ENCODE data around the gene ITPR3.

ITPR3 gene

GRCh38 chr6:33725222-33725621 lies 104.1 kb downstream of the ITPR3 start:
- no peaks in the 10 kb centered on the region for H3K9me3 ChIP-seq (replicated peaks in 1 of 11)
- TF ChIP-seq Cebpa-rat (IDR thresholded peaks at IDR 0.05), result no peak
- H3K4me2 ChIP-seq, result peak overlapping the region in 5 of 11 experiments; percentile 79 to 91 (median 90); a peak in 10 of 22 replicates
- peaks cover 16 to 68% (median 58%) of the 10 kb centered on the region in 10 experiments for H3K4me1 ChIP-seq
- H3K27ac ChIP-seq, result no peak overlapping the region
- H3K4me3 ChIP-seq, result no peak overlapping the region
- no peaks in the 10 kb centered on the region for H3K36me3 ChIP-seq
- no peaks in the 10 kb centered on the region for H4K20me1 ChIP-seq
- no peaks in the 10 kb centered on the region for H3K27me3 ChIP-seq
- H3K9ac ChIP-seq, result no peak overlapping the region

GRCh38 chr6:33725891-33726673 lies 105.0 kb downstream of the ITPR3 start:
- H3K9me3 ChIP-seq (replicated peaks in 1 of 11), result no peaks in the 10 kb centered on the region
- no peaks in the 10 kb centered on the region for H4K20me1 ChIP-seq
- H3K9ac ChIP-seq, result 0 out of 22 replicates have a peak overlapping the region, but pooled peaks of 1 of the 11 experiments have one; percentile 29
- H3K36me3 ChIP-seq, result no peaks in the 10 kb centered on the region
- H3K4me1 ChIP-seq, result peaks cover 15 to 72% (median 61%) of the 10 kb centered on the region in 10 experiments
- no peak overlapping the region for H3K27ac ChIP-seq
- no peaks in the 10 kb centered on the region for H3K27me3 ChIP-seq
- H3K4me2 ChIP-seq, result peak overlapping the region; percentile 4 to 91 (median 79); a peak in 19 of 22 replicates
- TF ChIP-seq Cebpa-rat (IDR thresholded peaks at IDR 0.05), result no peak
- no peak overlapping the region for H3K4me3 ChIP-seq

GRCh38 chr6:33726696-33727095 lies 105.6 kb downstream of the ITPR3 start:
- Histone ChIP-seq H4K20me1 (no peaks in the 10 kb centered on the region), H3K36me3 (no peaks in the 10 kb centered on the region), H3K4me2 (peak overlapping the region; percentile 16 to 91 (median 79); a peak in 18 of 22 replicates), H3K27ac (peak overlapping the region in 1 of 11 experiments; percentile 8; a peak in 1 of 22 replicates), H3K4me1 (peaks cover 13 to 78% (median 64%) of the 10 kb centered on the region in 10 experiments), H3K9me3 (replicated peaks in 1 of 11) (no peaks in the 10 kb centered on the region), H3K9ac (peak overlapping the region in 3 of 11 experiments; percentile 15 to 29 (median 25); a peak in 2 of 22 replicates), H3K27me3 (no peaks in the 10 kb centered on the region), H3K4me3 (no peak overlapping the region)
- TF ChIP-seq Cebpa-rat (IDR thresholded peaks at IDR 0.05), result no peak

- Histone ChIP-seq H3K4me2 (peak overlapping the region; percentile 16 to 91 (median 79); a peak in 20 of 22 replicates), H3K27me3 (no peaks in the 10 kb centered on the region), H3K27ac (peak overlapping the region in 1 of 11 experiments; percentile 8; a peak in 1 of 22 replicates), H3K36me3 (no peaks in the 10 kb centered on the region), H3K9ac (peak overlapping the region in 3 of 11 experiments; percentile 15 to 29 (median 25); a peak in 5 of 22 replicates), H3K9me3 (replicated peaks in 1 of 11) (no peaks in the 10 kb centered on the region), H4K20me1 (no peaks in the 10 kb centered on the region), H3K4me3 (no peak overlapping the region), H3K4me1 (peaks cover 13 to 78% (median 64%) of the 10 kb centered on the region in 10 experiments)
- no peak for TF ChIP-seq Cebpa-rat (IDR thresholded peaks at IDR 0.05)
Observed at GRCh38 chr6:33727126-33727525, 106.0 kb downstream of the ITPR3 start.

GRCh38 chr6:33727932-33728331 lies 106.8 kb downstream of the ITPR3 start:
- H3K27me3 ChIP-seq, result no peaks in the 10 kb centered on the region
- H4K20me1 ChIP-seq, result no peaks in the 10 kb centered on the region
- H3K9me3 ChIP-seq (replicated peaks in 1 of 11), result no peaks in the 10 kb centered on the region
- TF ChIP-seq Cebpa-rat (IDR thresholded peaks at IDR 0.05), result no peak
- H3K36me3 ChIP-seq, result no peaks in the 10 kb centered on the region
- peak overlapping the region in 9 of 11 experiments; percentile 61 to 91 (median 80); a peak in 18 of 22 replicates for H3K4me2 ChIP-seq
- no peak overlapping the region for H3K27ac ChIP-seq
- no peak overlapping the region for H3K4me3 ChIP-seq
- peaks cover 16 to 78% (median 64%) of the 10 kb centered on the region in 10 experiments for H3K4me1 ChIP-seq
- no peak overlapping the region for H3K9ac ChIP-seq

GRCh38 chr6:33728438-33728837 lies 107.3 kb downstream of the ITPR3 start:
- no peak for TF ChIP-seq Cebpa-rat (IDR thresholded peaks at IDR 0.05)

GRCh38 chr6:33729059-33729458 lies 107.9 kb downstream of the ITPR3 start:
- Histone ChIP-seq H3K9ac (no peak overlapping the region), H3K4me2 (peak overlapping the region in 9 of 11 experiments; percentile 9 to 91 (median 80); a peak in 15 of 22 replicates), H3K27me3 (no peaks in the 10 kb centered on the region)

More at GRCh38 chr6:33728438-33728837, 107.3 kb downstream of the ITPR3 start:
- no peaks in the 10 kb centered on the region for H3K9me3 ChIP-seq (replicated peaks in 1 of 11)
- H3K4me2 ChIP-seq, result peak overlapping the region in 9 of 11 experiments; percentile 61 to 91 (median 80); a peak in 17 of 22 replicates
- H3K27me3 ChIP-seq, result no peaks in the 10 kb centered on the region
- H3K36me3 ChIP-seq, result no peaks in the 10 kb centered on the region
- no peaks in the 10 kb centered on the region for H4K20me1 ChIP-seq
- peaks cover 16 to 76% (median 63%) of the 10 kb centered on the region in 10 experiments for H3K4me1 ChIP-seq
- H3K4me3 ChIP-seq, result no peak overlapping the region
- H3K27ac ChIP-seq, result no peak overlapping the region
- no peak overlapping the region for H3K9ac ChIP-seq

GRCh38 chr6:33730611-33731010 lies 109.5 kb downstream of the ITPR3 start:
- Histone ChIP-seq H3K36me3 (no peaks in the 10 kb centered on the region), H3K4me1 (peaks cover 16 to 69% (median 54%) of the 10 kb centered on the region in 10 experiments), H3K27me3 (no peaks in the 10 kb centered on the region), H3K27ac (no peak overlapping the region), H4K20me1 (no peaks in the 10 kb centered on the region; a peak in 1 of 22 replicates), H3K4me3 (no peak overlapping the region), H3K4me2 (peak overlapping the region in 3 of 11 experiments; percentile 15 to 39 (median 21); a peak in 3 of 22 replicates), H3K9ac (no peak overlapping the region), H3K9me3 (replicated peaks in 1 of 11) (no peaks in the 10 kb centered on the region)
- no peak for TF ChIP-seq Cebpa-rat (IDR thresholded peaks at IDR 0.05)

More at GRCh38 chr6:33729059-33729458, 107.9 kb downstream of the ITPR3 start:
- no peak for TF ChIP-seq Cebpa-rat (IDR thresholded peaks at IDR 0.05)
- no peaks in the 10 kb centered on the region for H3K36me3 ChIP-seq
- peaks cover 16 to 70% (median 57%) of the 10 kb centered on the region in 10 experiments for H3K4me1 ChIP-seq
- H3K27ac ChIP-seq, result no peak overlapping the region
- no peak overlapping the region for H3K4me3 ChIP-seq
- no peaks in the 10 kb centered on the region for H4K20me1 ChIP-seq
- H3K9me3 ChIP-seq (replicated peaks in 1 of 11), result no peaks in the 10 kb centered on the region

GRCh38 chr6:33731035-33731434 lies 109.9 kb downstream of the ITPR3 start:
- Histone ChIP-seq H3K4me1 (peaks cover 15 to 66% (median 51%) of the 10 kb centered on the region in 10 experiments), H3K27ac (no peak overlapping the region), H3K4me3 (no peak overlapping the region), H3K27me3 (no peaks in the 10 kb centered on the region), H3K9me3 (replicated peaks in 1 of 11) (no peaks in the 10 kb centered on the region), H3K4me2 (peak overlapping the region in 5 of 11 experiments; percentile 14 to 39 (median 15); a peak in 4 of 22 replicates), H3K36me3 (no peaks in the 10 kb centered on the region), H4K20me1 (no peaks in the 10 kb centered on the region; a peak in 1 of 22 replicates), H3K9ac (no peak overlapping the region)
- TF ChIP-seq Cebpa-rat (IDR thresholded peaks at IDR 0.05), result no peak

Data from BLaER1 treated with 17β-estradiol and CSF1 and Interleukin-3, amounts not matched to agents 10 nM and 100 nM (cell line).